UCSD-AML1 (cell line): ENCODE measurements around the gene ABHD16B.

Source experiments
- DNase-seq: peaks from one replicate; lab custom pipeline; 2025; ENCODE audit not compliant: unreplicated experiment; lab: John Stamatoyannopoulos, UW

The ABHD16B gene

DNA sequence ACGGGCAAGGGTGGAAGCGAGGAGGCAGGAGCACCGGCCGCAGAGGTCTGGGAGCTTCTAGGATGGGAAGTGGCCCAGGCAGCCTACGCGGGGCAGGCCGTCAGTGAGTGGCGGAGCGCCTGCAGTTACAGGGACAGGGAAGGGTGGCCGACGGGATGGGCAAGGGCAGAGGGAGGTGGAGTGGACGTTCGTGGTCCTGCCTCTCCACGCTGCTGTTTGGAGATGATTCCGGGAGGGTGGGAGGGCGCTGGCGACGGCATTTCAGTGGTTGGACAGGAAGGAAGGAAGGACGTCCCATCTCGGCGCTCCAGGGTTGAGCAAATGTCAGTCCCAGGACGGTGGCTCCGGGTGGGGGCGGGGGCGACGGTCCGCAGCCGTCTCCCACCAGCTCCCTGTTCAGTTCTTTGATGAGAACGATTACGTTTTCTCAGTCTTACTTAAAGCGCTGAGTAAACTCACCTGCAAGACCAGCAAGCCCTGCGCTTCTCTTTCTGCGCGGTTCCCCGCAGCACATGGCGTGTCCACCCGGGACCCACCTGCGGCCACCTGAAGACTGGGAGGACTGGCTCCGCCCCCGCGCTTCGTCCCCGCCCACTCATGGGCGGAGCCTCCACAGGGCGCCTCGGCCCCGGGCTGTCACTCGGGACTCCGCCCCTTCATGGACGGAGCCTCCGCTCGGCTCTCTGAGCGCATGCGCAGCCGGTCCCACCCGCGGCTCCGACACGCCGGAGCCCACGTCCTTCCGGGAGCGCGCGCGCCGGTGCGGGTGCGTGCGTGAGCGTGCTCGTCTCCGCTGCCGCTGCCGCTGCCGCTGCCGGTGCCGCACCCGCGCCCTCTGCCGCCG, 33.3 kb downstream of the ABHD16B start, which contains the start of gene DNAJC5:
DNAJC5 (plus strand) TSS at position 769 of the 844 bp plus-strand sequence. CDS start 33,220 bp downstream, outside the sequence.
- peak; percentile 96 for DNase-seq

DNA sequence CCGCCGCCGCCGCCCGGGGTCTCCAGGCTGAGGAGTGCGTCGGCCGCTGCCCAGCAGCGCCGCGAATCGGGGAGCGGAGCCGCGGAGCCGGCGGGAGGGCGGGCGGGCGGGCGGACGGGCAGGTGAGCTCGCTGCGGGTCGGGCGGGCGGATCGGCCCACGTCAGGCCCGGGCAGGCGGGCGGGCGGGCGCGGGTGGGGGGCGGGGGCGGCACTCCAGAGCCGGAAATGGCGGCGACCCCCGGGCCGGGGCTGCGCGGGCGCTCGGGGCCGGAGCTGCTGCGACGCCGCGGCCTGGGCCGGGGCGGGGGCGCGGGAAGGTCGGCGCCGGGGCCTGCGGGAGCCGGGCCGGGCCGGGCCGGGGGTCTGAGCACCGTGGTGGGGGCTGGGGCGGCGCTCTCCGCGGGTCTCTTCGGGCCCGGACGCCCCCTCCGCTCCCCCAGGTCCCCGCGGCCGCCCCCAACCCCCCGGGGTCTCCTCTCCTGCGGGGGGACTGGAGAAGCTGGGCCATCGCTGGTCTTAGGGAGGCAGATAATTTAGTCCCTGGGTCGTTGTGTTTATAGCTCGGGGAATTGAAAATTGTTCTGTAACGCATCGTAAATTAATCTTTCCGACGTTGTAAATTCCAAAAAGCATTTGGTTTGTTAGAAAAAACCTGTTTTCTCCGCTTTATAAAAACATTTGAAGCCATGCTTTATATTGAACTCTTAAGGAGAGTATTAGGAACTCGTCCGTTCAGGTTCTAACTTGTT, 34.1 kb downstream of the ABHD16B start:
- no peak for DNase-seq

DNA sequence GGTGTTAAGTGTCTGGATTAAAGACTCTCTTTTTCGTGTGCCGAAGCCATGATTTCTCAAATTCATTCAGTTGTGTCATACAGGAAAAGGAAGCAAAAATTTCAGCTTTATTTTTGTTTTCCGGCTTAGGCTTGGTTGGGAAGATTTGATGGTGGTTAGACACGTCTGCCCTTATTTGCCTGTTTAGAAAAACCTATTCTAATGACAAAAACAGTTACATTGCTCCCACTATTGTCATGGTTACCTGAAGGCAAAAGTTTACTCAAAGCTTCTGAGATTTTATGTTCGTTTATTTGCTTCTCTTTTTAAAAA, 34.6 kb downstream of the ABHD16B start:
- DNase-seq = no peak

DNA sequence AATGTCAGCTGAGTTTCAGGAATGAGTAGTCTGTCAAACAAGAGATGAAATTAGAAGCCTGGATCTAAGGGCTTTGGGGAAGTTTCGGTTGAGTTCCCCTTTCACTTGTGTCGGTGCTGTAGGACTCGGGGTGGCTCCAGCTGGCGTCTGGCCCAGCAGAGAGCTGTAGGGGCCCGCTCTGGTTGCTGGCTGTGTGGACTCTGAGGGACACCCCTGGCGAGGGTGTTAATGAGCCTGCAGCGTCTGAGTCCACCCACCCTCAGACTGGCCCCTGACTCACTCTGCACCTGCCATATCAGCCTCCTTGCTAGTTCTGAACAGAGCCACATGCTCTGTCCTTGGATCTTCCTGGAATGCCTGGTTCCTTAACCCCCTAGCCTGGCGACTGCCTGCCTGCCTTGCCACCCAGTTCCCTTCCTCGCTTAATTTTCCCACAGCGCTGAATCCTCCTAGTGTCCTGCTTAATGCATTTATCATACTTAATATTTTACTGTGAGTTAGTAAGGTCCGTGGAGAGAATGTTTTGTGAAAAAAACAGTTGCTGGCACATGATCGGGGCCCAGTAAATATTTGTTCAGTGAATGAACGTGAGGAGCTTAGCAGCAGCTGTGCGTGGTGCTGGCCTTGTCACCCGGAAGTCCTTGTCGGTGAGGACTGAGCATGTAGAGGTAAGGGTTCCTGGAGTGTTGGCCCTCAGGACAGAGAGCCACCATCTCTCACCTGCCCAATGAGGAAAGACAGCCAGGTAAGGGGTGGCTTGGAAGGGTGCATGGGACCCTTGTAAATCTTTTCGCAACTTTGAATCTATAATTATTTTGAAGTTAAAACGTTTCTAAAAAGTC, 35.2 kb downstream of the ABHD16B start:
- DNase-seq = peak; percentile 41

DNA sequence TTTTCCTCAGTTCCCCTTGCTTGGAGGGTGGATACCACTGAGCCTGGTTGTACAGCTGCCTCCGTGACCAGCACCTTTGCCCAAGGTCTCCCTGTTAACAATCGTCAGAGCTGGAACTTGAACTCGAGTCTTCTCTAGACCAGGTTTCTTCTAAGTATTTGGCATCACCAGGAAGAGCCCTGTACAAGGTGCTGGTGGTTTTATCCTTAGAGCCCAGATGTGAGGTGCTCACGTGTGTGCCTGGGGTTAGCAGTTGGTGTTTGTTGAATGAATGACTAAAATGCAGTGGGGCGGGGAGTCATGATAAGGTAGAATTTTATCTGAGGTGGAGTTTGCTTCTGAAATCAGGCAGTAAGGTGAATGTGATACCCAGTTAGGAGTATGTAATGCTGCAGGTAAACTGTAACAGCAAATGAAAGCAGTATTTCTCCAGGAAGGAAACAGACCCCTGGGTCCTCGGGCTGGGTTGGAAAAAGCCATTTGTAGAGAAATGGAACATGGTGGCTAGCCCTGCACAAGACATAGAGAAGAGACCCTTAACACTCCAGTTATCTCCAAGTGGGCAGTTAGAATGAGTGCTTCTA, 36.8 kb downstream of the ABHD16B start:
- no peak for DNase-seq

DNA sequence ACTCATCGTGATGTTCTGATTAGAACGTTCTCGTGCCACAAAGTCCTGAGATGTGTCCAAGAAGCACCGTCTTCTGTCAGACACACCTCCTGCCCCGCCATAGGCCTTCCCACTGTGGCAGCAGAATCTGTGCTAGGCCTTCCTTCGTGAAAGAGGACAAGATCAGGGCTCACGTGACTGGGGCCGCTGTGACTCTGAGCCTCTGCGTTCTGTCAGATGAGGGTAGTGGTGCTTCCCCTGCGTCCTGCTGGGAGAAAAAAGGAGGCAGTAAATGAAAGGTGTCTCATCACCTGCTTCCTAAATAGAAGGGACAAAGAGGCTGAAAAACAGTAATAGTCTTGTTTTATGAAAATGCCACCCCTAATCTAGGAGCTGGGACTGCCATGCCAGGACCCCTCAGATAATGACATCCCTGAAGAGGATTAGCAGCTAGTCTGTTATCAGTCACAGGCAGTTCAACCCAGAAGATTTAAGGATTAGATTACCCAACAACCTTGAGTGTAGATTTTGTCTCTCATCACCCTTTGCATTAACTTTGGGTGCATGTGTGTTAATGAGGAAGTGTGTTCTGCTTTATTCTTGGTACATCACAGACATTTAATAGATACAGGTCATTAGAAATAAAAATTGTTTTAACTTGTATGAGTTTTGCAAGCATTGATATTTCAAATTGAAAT, 37.7 kb downstream of the ABHD16B start:
- DNase-seq = no peak

DNA sequence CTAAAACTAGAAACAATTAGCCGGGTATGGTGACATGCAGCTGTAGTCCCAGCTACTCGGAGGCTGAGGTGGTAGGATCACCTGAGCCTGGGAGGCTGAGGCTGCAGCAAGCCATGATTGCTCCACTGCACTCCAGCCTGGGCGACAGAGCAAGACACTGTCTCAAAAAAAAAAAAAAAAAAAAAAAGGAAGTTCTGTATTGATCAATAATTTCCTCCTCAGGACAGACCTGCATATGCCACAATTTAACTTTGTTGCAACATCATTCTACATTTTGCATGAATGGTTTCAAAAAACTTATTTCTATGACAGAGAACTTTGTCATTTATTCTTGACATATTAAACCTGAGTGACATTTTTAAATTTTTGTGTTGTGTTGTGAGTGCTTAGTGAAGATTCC, 39.1 kb downstream of the ABHD16B start:
- DNase-seq = no peak

DNA sequence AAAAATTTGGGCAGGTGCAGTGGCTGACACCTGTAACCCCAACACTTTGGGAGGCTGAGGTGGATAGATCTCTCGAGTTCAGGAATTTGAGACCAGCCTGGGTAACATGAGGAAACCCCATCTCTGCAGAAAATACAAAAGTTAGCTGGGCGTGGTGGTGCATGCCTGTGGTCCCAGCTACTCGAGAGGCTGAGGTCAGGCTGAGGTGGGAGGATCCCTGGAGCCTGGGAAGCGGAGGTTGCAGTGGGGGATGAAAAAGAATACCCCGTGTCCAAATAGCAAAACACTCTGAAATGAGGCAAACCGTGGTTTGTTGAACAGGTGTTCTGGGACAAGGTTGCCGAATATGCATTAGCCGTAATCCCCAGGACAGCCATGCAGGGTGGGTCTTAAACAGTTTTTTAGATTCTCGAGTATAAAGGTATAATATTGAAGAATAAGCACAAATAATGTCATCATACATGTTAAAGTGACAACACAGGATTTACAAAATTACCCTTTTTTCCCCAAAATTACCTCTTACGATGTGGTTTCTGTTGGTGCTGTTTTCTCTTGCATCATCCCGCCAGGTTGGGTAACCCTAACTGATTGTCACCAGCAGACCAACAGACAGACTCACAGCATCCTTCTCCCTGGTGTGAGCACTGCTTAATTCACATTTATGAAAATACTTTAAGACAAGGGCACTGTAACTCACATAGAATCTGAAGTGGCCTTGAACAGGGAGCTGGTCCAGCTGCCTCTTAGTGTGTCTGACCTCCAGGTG, 42.7 kb downstream of the ABHD16B start:
- no peak for DNase-seq

DNA sequence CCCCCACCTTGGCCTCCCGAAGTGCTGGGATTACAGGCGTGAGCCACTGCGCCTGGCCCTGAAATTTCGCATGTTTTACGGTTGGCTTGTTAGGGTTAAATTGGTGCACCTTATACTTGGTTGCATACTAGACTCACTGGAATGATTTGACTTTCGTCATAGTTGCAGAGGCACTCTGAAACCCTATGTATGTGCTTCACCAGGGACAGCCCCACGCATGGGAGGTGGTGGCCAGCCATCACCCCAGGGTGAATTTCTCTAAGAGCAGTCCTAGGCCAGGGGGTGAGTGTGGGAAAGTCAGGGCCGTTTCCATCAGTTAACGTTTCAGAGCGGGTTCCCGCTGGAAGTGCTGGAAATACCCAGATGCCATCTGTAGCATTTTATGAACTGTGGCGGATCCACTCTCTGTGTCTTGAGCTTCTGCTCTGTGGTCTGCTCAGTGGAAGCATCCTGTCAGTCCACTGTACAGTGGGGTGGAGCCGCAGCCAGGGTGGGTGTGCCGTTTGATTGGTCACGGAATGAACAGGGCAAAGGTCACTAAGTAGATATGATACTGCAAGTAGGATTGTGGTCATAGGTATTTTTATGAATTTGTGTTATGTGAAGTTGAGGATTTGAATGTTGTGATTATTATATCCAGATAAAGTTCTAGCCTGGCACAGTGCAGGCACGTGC, 46.8 kb downstream of the ABHD16B start:
- DNase-seq = no peak

DNA sequence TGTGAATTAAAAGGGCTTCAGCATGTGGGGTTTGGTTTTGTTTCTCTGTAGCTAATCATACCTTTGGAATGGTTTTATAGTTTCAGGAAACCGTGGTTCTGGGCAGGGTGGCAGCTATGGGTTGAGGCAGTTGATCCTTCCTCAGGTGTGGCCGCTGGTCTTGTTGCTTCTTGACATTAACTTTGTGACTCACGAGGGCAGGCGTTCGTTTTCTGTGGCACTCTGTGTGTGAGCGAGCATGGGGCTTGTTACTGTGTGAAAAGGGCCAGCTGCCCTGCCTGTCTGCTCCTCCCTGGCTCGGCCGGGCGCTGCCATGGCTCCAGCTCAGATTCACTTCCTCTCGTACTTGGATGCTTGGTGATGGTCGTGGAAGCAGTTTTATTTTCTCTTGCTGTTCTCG, 49.9 kb downstream of the ABHD16B start:
- DNase-seq = no peak
